NCI-H1694 treated with DMSO at 0.1 percent for 48 hours (cell line): ENCODE results near the gene IFITM2.
"Not testable (repeated sequence)": the region's sequence is repeated elsewhere in the genome, so short reads cannot be mapped to it uniquely, and the experiment has no call there.

Experiments used
- DNase-seq: peaks from one replicate; lab custom pipeline; 2025; lab: John Stamatoyannopoulos, UW

The IFITM2 gene

GRCh38 chr11:281486-282161, 26.0 kb upstream of the IFITM2 start:
- no peak for DNase-seq

GRCh38 chr11:282171-282570, 25.4 kb upstream of the IFITM2 start:
- no peak for DNase-seq

- DNase-seq = no peak
Measured at GRCh38 chr11:282630-283360, 24.8 kb upstream of the IFITM2 start.

- DNase-seq = no peak
Measured at GRCh38 chr11:283405-284104, 24.1 kb upstream of the IFITM2 start.

GRCh38 chr11:284105-285020, 23.3 kb upstream of the IFITM2 start:
- DNase-seq = no peak

- DNase-seq = no peak
Measured at GRCh38 chr11:285021-285893, 22.4 kb upstream of the IFITM2 start.

- no peak for DNase-seq
Measured at GRCh38 chr11:285894-286220, 21.8 kb upstream of the IFITM2 start.

- not testable (repeated sequence) for DNase-seq
Measured at GRCh38 chr11:286977-287820, 20.4 kb upstream of the IFITM2 start.

- no peak for DNase-seq
Measured at GRCh38 chr11:287821-288477, 19.7 kb upstream of the IFITM2 start.

- no peak for DNase-seq
Measured at GRCh38 chr11:288478-289397, 18.9 kb upstream of the IFITM2 start, which contains the start of gene PGGHG. PGGHG (plus strand) TSS chr11:289126; CDS start chr11:289817, 691 bp downstream.

GRCh38 chr11:289398-289711, 18.3 kb upstream of the IFITM2 start:
- DNase-seq = no peak

- no peak for DNase-seq
Measured at GRCh38 chr11:289712-290620, 17.6 kb upstream of the IFITM2 start.

GRCh38 chr11:290621-291231, 16.9 kb upstream of the IFITM2 start:
- no peak for DNase-seq

- DNase-seq = no peak
Measured at GRCh38 chr11:291281-292210, 16.1 kb upstream of the IFITM2 start.

GRCh38 chr11:292211-293121, 15.2 kb upstream of the IFITM2 start:
- no peak for DNase-seq
